ENCODE data around the gene MAPK13.

The MAPK13 gene

DNA sequence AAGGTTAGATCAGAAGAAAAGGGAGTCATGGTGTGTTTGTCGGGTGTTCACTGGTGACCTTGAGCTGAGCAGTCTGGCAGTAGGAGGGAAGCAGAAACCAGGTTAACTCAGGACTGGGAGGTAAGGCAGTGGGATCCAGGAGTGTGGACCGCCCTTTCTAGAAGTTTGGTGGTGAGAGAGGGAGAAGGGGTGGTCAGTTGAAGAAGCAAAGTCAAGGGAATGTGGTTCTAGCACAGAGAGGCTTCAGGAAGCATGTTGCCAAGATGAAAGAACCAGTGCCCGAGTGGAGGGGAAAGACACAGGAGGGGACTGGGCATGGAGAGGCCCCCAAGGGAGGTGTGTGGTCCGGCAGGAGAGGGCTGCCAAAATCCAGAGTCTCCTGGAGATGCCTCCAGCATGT, 3.6 kb downstream of the MAPK13 start:
- TF ChIP-seq, protein P1, sequence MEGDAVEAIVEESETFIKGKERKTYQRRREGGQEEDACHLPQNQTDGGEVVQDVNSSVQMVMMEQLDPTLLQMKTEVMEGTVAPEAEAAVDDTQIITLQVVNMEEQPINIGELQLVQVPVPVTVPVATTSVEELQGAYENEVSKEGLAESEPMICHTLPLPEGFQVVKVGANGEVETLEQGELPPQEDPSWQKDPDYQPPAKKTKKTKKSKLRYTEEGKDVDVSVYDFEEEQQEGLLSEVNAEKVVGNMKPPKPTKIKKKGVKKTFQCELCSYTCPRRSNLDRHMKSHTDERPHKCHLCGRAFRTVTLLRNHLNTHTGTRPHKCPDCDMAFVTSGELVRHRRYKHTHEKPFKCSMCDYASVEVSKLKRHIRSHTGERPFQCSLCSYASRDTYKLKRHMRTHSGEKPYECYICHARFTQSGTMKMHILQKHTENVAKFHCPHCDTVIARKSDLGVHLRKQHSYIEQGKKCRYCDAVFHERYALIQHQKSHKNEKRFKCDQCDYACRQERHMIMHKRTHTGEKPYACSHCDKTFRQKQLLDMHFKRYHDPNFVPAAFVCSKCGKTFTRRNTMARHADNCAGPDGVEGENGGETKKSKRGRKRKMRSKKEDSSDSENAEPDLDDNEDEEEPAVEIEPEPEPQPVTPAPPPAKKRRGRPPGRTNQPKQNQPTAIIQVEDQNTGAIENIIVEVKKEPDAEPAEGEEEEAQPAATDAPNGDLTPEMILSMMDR (IDR thresholded peaks at IDR 0.05), result no peak
- no peak overlapping the region for H3K27ac ChIP-seq
- no peak for DNase-seq (ENCODE audit: low spot score)
- no peak overlapping the region for H3K4me3 ChIP-seq

GRCh38 chr6:36135053-36135731, 4.9 kb downstream of the MAPK13 start:
- TF ChIP-seq, protein P1 (IDR thresholded peaks at IDR 0.05), result no peak
- no peak overlapping the region for H3K27ac ChIP-seq
- H3K4me3 ChIP-seq, result no peak overlapping the region
- no peak for DNase-seq (ENCODE audit: low spot score)

- TF ChIP-seq, protein P1 (IDR thresholded peaks at IDR 0.05), result no peak
- no peak overlapping the region for H3K4me3 ChIP-seq
- H3K27ac ChIP-seq, result no peak overlapping the region
- no peak for DNase-seq (ENCODE audit: low spot score)
These were observed 5.7 kb downstream of the MAPK13 start for GRCh38 chr6:36136034-36136433.

GRCh38 chr6:36136551-36136950, 6.2 kb downstream of the MAPK13 start:
- TF ChIP-seq, protein P1 (IDR thresholded peaks at IDR 0.05), result no peak
- Histone ChIP-seq H3K27ac (no peak overlapping the region), H3K4me3 (no peak overlapping the region)
- DNase-seq (ENCODE audit: low spot score), result no peak

GRCh38 chr6:36138667-36139066, 8.4 kb downstream of the MAPK13 start:
- no peak overlapping the region for H3K27ac ChIP-seq
- H3K4me3 ChIP-seq, result no peak overlapping the region
- TF ChIP-seq, protein P1 (IDR thresholded peaks at IDR 0.05), result no peak
- DNase-seq (ENCODE audit: low spot score), result no peak

GRCh38 chr6:36139431-36139830, 9.1 kb downstream of the MAPK13 start:
- TF ChIP-seq, protein P1 (IDR thresholded peaks at IDR 0.05), result no peak
- no peak for DNase-seq (ENCODE audit: low spot score)
- no peak overlapping the region for H3K27ac ChIP-seq
- no peak overlapping the region for H3K4me3 ChIP-seq

- TF ChIP-seq, protein P1 (IDR thresholded peaks at IDR 0.05), result no peak
- DNase-seq (ENCODE audit: low spot score), result no peak
- Histone ChIP-seq H3K4me3 (no peak overlapping the region), H3K27ac (no peak overlapping the region)
These were observed 9.8 kb downstream of the MAPK13 start for GRCh38 chr6:36139991-36140710.
